DND-41 (cell line): Measurements from ENCODE around the gene NR6A1.

Experiments used
- ATAC-seq: fragments of 200-7000 bp; cut with Tn5 transposase; 3 replicates; pipeline ENCODE4 v1.9.1; 2021; ENCODE audit warnings: low read depth; ENCODE audit not compliant: insufficient read depth
- DNase-seq: peaks from one replicate; pipeline ENCODE4 v3.0.0-alpha.2; 2020
- H2AFZ ChIP-seq: 2 replicates; pipeline ENCODE4 v1.6.0; 2012; ENCODE audit warnings: low read depth, low read length
- H3K27ac ChIP-seq: 2 replicates; pipeline ENCODE4 v1.5.1; 2012; ENCODE audit warnings: low read length, inconsistent platforms
- H3K27me3 ChIP-seq: fragments of 200-600 bp; sonication (generic); 2 replicates; pipeline ENCODE4 v1.6.0; 2012; ENCODE audit warnings: low read length, mild to moderate bottlenecking, inconsistent platforms; ENCODE audit not compliant: insufficient read depth, poor library complexity
- H3K36me3 ChIP-seq: 2 replicates; pipeline ENCODE4 v1.5.1; 2012; ENCODE audit warnings: low read length, inconsistent platforms; ENCODE audit not compliant: insufficient read depth
- H3K4me1 ChIP-seq: 2 replicates; pipeline ENCODE4 v1.5.1; 2012; ENCODE audit warnings: mild to moderate bottlenecking, low read length; ENCODE audit not compliant: insufficient read depth
- H3K4me2 ChIP-seq: 2 replicates; pipeline ENCODE4 v1.6.0; 2012; ENCODE audit warnings: mild to moderate bottlenecking, moderate library complexity, low read length, inconsistent platforms; ENCODE audit not compliant: insufficient read depth
- H3K4me3 ChIP-seq, 2 experiments: fragments of 200-600 bp in 1 of 2; shearing (Covaris generic) in 1 of 2; 2 replicates each; pipeline ENCODE4 v1.5.1; 2012 to 2016; ENCODE audit warnings: inconsistent platforms in 2 of 2, low read length in 2 of 2, mild to moderate bottlenecking in 2 of 2, low read depth in 1 of 2, moderate library complexity in 1 of 2
- H3K79me2 ChIP-seq: 2 replicates; pipeline ENCODE4 v1.6.0; 2012; ENCODE audit warnings: low read length, inconsistent platforms; ENCODE audit not compliant: insufficient read depth
- H3K9ac ChIP-seq: 2 replicates; pipeline ENCODE4 v1.6.0; 2012; ENCODE audit warnings: low read depth, mild to moderate bottlenecking, inconsistent platforms, low read length, moderate library complexity
- H3K9me3 ChIP-seq: 2 replicates; pipeline ENCODE4 v1.5.1; 2012; ENCODE audit warnings: low read length, moderate library complexity, mild to moderate bottlenecking, inconsistent platforms; ENCODE audit not compliant: insufficient read depth, severe bottlenecking
- H4K20me1 ChIP-seq: 2 replicates; pipeline ENCODE4 v1.6.0; 2012; ENCODE audit warnings: low read length; ENCODE audit not compliant: insufficient read depth
- EZH2 ChIP-seq: IDR thresholded peaks from 3 replicates; pipeline ENCODE4 v1.6.1; 2012; ENCODE audit warnings: borderline replicate concordance, low read depth, mild to moderate bottlenecking, moderate library complexity, low read length, inconsistent platforms; ENCODE audit not compliant: severe bottlenecking
- TF ChIP-seq, protein P1 (sequence below): IDR thresholded peaks from 2 replicates; pipeline ENCODE4 v1.5.1; 2012; ENCODE audit warnings: borderline replicate concordance, low read length, moderate library complexity, mild to moderate bottlenecking; ENCODE audit not compliant: poor library complexity, severe bottlenecking; ENCODE audit errors: extremely low read depth

Gene NR6A1

DNA sequence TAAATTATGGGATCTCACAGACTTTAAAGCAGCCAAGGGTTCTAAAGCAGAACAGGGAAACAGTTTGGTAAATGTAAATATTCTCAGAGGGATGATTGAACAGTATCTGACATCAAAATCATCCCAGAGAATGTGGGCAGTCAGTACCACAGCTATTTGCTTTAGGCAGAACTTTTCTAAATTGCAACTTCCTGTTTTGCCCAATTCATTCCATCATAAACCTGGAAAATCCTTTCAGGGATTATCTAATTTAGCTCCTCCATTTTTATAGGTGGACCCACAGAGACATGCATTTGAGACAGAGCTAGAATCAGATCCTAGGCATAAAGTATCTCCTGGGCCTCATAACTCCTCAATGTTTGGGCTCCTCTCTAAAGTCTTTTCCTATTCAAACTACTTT lies 12.4 kb downstream of the NR6A1 start:
- H3K9me3 ChIP-seq: no peaks in the 10 kb centered on the region
- ATAC-seq (no peak), DNase-seq (no peak)
- H3K4me1 ChIP-seq: no peaks in the 10 kb centered on the region
- TF ChIP-seq EZH2: no peak
- TF ChIP-seq, protein P1, sequence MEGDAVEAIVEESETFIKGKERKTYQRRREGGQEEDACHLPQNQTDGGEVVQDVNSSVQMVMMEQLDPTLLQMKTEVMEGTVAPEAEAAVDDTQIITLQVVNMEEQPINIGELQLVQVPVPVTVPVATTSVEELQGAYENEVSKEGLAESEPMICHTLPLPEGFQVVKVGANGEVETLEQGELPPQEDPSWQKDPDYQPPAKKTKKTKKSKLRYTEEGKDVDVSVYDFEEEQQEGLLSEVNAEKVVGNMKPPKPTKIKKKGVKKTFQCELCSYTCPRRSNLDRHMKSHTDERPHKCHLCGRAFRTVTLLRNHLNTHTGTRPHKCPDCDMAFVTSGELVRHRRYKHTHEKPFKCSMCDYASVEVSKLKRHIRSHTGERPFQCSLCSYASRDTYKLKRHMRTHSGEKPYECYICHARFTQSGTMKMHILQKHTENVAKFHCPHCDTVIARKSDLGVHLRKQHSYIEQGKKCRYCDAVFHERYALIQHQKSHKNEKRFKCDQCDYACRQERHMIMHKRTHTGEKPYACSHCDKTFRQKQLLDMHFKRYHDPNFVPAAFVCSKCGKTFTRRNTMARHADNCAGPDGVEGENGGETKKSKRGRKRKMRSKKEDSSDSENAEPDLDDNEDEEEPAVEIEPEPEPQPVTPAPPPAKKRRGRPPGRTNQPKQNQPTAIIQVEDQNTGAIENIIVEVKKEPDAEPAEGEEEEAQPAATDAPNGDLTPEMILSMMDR: no peak
- peaks cover 7% of the 10 kb centered on the region; the same call in 1 of the 2 replicates for H4K20me1 ChIP-seq
- no peak overlapping the region for H3K4me3 ChIP-seq
- H3K9ac ChIP-seq: no peak overlapping the region
- no peak overlapping the region for H3K27ac ChIP-seq
- H2AFZ ChIP-seq: no peak overlapping the region
- H3K36me3 ChIP-seq: no peaks in the 10 kb centered on the region
- H3K4me2 ChIP-seq: no peak overlapping the region
- H3K79me2 ChIP-seq: no peaks in the 10 kb centered on the region; the same call in 1 of the 2 replicates
- H3K27me3 ChIP-seq: no peaks in the 10 kb centered on the region

DNA sequence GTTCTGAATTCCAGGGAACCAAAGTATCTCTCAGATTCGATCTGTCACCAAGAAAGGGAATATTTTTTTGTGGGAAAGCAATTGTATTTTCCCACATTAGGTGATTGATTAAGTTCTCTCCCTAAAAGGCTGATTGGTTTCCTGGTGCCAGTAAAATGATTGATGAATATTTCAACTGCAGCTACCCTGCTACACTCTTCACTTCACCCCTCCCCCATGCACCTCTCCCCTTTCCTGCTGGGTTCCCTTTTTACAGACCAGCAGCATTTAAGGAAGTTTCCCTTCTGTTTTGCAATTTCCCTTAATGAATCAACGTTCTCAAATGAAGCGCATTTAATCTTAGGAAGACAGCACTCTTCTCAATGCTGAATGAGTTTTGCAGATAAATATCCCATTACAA lies 13.1 kb downstream of the NR6A1 start:
- TF ChIP-seq, protein P1: no peak
- TF ChIP-seq EZH2: no peak
- no peaks in the 10 kb centered on the region for H3K36me3 ChIP-seq
- H3K27ac ChIP-seq: no peak overlapping the region
- DNase-seq: no peak
- no peaks in the 10 kb centered on the region for H3K4me1 ChIP-seq
- no peak for ATAC-seq
- no peak overlapping the region for H2AFZ ChIP-seq
- H3K9ac ChIP-seq: no peak overlapping the region
- H3K4me3 ChIP-seq: no peak overlapping the region
- peaks cover 10% of the 10 kb centered on the region; the same call in 1 of the 2 replicates for H4K20me1 ChIP-seq
- H3K4me2 ChIP-seq: no peak overlapping the region
- no peaks in the 10 kb centered on the region for H3K27me3 ChIP-seq
- no peaks in the 10 kb centered on the region for H3K9me3 ChIP-seq
- no peaks in the 10 kb centered on the region; the same call in 1 of the 2 replicates for H3K79me2 ChIP-seq

DNA sequence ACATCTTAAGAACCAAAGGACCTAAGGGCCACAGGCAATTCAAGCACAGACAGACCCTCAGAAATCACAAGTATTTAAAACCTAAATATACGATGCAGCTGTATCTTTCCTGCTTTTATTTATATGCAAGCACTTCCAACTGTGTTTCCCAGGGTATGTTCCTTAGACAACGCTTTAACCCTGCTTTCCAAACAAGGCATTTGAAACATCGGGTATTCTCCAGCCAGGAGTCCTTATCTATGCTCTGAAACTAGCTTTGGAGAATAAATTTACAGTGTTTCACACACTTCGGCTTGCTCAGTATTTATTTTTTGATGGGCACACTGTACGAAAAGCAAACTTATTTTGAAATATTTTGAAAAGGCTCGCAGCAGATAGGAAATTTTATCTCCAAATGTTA lies 13.5 kb downstream of the NR6A1 start:
- Histone ChIP-seq H3K27me3 (no peaks in the 10 kb centered on the region), H3K4me2 (no peak overlapping the region), H3K79me2 (no peaks in the 10 kb centered on the region), H3K27ac (no peak overlapping the region), H3K4me3 (no peak overlapping the region), H3K36me3 (no peaks in the 10 kb centered on the region), H2AFZ (no peak overlapping the region), H3K9me3 (no peaks in the 10 kb centered on the region), H3K4me1 (no peaks in the 10 kb centered on the region), H3K9ac (no peak overlapping the region), H4K20me1 (peaks cover 10% of the 10 kb centered on the region; the same call in 1 of the 2 replicates)
- no peak for TF ChIP-seq EZH2
- TF ChIP-seq, protein P1: no peak
- ATAC-seq (no peak), DNase-seq (no peak)

DNA sequence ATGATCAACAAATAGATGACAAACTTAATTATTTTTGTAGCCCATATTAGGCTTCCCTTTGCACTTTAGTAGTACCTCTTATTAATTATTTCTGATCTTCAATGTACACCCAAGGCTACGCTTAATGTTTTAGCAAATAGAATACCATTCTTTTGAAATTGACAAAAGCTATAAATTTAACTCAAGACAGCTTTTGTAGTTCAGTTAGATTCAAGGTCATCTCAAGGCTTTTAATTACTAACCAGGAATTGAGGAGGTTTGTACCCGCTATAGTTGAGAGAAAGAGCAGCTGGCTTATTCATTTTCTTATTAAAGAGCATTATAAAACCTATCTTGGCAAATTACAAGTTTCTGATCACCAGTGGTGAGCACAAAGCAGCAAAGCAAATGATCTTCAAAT lies 15.1 kb downstream of the NR6A1 start:
- H3K4me1 ChIP-seq: no peaks in the 10 kb centered on the region
- no peaks in the 10 kb centered on the region for H3K79me2 ChIP-seq

More for the DNA sequence above, 15.1 kb downstream of the NR6A1 start:
- TF ChIP-seq EZH2: no peak
- TF ChIP-seq, protein P1: no peak
- Histone ChIP-seq H3K36me3 (no peaks in the 10 kb centered on the region), H3K4me3 (no peak overlapping the region), H3K4me2 (no peak overlapping the region), H3K27ac (no peak overlapping the region), H2AFZ (no peak overlapping the region), H3K9ac (no peak overlapping the region), H4K20me1 (peaks cover 10% of the 10 kb centered on the region; the same call in 1 of the 2 replicates), H3K27me3 (no peaks in the 10 kb centered on the region), H3K9me3 (no peaks in the 10 kb centered on the region)
- ATAC-seq (no peak), DNase-seq (no peak)
